AG10803 (cell line): Measurements from ENCODE around the gene ANKS1B.

Experiments used
- DNase-seq: peaks from one replicate; pipeline ENCODE4 v3.0.0; 2010; ENCODE audit warnings: low read depth
- H3K4me3 ChIP-seq: 2 replicates; pipeline ENCODE4 v1.5.1; 2011; ENCODE audit warnings: mild to moderate bottlenecking, low read length, control low read depth
- TF ChIP-seq, protein P1 (sequence below): conservative IDR thresholded peaks from 2 replicates; pipeline ENCODE4 v1.5.1; 2011; ENCODE audit warnings: mild to moderate bottlenecking, low read length, control low read depth, inconsistent platforms

The ANKS1B gene

GRCh38 chr12:99713946-99714520 is 270.7 kb downstream of the ANKS1B start:
- H3K4me3 ChIP-seq = no peak overlapping the region
- no peak for DNase-seq
- TF ChIP-seq, protein P1, sequence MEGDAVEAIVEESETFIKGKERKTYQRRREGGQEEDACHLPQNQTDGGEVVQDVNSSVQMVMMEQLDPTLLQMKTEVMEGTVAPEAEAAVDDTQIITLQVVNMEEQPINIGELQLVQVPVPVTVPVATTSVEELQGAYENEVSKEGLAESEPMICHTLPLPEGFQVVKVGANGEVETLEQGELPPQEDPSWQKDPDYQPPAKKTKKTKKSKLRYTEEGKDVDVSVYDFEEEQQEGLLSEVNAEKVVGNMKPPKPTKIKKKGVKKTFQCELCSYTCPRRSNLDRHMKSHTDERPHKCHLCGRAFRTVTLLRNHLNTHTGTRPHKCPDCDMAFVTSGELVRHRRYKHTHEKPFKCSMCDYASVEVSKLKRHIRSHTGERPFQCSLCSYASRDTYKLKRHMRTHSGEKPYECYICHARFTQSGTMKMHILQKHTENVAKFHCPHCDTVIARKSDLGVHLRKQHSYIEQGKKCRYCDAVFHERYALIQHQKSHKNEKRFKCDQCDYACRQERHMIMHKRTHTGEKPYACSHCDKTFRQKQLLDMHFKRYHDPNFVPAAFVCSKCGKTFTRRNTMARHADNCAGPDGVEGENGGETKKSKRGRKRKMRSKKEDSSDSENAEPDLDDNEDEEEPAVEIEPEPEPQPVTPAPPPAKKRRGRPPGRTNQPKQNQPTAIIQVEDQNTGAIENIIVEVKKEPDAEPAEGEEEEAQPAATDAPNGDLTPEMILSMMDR = no peak

DNA sequence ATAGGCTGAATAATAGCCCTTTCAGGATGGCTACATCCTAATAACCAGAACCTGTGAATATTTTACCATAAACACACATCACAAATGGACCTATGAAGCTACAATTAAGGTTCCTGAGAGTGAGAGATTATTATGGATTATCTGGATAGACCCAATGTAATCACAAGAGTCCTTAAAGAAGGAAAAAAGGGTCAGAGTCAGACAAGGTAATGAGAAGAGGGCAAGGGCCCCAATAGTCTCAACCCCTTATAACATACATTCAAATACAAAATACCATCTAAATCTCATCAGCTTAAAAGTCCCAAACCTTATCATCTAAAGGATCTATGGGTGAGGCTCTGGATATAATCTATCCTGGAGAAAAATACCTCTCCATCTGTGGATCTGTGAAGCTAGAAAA is 272.5 kb downstream of the ANKS1B start:
- no peak overlapping the region for H3K4me3 ChIP-seq
- TF ChIP-seq, protein P1 = no peak
- no peak for DNase-seq

GRCh38 chr12:99711246-99711645 is 273.5 kb downstream of the ANKS1B start:
- no peak overlapping the region for H3K4me3 ChIP-seq
- TF ChIP-seq, protein P1 = no peak
- DNase-seq = no peak

DNA sequence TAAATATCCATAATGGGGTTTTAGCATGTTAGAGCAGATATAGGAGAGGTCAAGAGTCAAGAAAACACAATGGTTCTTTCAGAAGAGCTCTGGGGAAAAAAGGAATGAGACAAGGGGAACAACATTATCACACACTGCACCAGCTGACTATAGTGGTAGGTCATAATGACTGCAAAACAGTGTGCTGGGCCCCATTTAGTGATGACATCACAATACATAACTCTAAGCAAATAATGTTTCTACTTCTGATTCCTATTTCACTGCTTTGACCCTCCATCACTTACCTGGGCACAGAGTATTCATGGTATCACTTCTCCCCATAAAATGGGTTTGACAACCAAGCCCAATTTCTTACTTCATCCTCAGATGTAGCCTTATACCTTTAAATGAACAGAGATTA is 275.1 kb downstream of the ANKS1B start:
- no peak for DNase-seq
- TF ChIP-seq, protein P1 = no peak
- no peak overlapping the region for H3K4me3 ChIP-seq

DNA sequence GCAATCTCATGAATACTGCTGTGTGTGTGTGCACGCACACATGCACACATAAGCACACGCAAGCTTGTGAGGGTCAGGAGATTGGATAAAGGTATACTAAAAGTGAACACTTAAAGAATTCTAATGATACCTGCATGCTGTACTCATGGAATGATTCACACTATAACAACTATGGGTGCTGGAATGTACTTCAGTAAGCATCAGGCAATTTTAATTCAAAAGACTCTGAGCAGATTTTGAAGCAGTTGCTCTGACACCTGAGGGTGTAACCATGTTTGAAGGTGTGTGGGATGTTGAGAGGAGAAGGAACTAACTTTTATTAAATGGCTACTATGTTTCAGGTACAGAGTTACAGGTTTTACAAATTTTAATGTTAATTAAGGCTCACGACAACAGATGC is 275.6 kb downstream of the ANKS1B start:
- no peak for DNase-seq
- no peak overlapping the region for H3K4me3 ChIP-seq
- TF ChIP-seq, protein P1 = no peak

DNA sequence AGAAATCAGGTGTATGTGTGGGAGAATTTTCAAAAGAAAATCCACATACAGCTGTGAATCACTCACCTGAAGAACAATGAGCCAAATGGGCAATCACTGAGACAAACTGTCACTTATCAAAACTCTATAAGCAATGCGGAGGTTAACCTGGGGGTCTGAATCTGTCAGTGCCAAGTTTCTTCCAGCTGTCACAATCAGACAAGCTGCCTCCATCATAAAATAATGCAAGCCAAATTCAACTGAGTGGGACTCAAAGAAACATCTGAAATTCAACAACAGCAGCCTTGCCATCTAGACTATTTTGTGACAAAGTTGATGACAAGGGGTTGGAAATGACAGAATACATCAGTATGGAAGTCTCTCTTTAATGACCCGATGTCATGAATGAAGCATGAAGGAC is 276.9 kb downstream of the ANKS1B start:
- TF ChIP-seq, protein P1 = no peak
- no peak overlapping the region for H3K4me3 ChIP-seq
- DNase-seq = no peak

- DNase-seq = no peak
- TF ChIP-seq, protein P1 = no peak
- H3K4me3 ChIP-seq = no peak overlapping the region
Measured at GRCh38 chr12:99706736-99707473, 277.8 kb downstream of the ANKS1B start.
